OCI-LY1 (cell line): Measurements from ENCODE around the gene ETV3.

Experiments
- H2AFZ ChIP-seq: fragments of 200-600 bp; sonication (generic), shearing (Covaris generic); 2 replicates; pipeline ENCODE4 v1.6.0; 2014; ENCODE audit warnings: antibody characterized with exemption, mild to moderate bottlenecking, low read length
- H3F3A ChIP-seq: fragments of 200-600 bp; sonication (generic), shearing (Covaris generic); 2 replicates; pipeline ENCODE4 v1.6.0; 2014; ENCODE audit warnings: mild to moderate bottlenecking, antibody characterized with exemption, low read length, moderate library complexity; ENCODE audit not compliant: insufficient read depth
- H3K27ac ChIP-seq: fragments of 200-600 bp; sonication (generic); 2 replicates; pipeline ENCODE4 v1.5.1; 2014; ENCODE audit warnings: low read length, mixed run types, mild to moderate bottlenecking, low read depth; ENCODE audit not compliant: poor library complexity, severe bottlenecking
- H3K27me3 ChIP-seq: fragments of 200-600 bp; sonication (generic); 2 replicates; pipeline ENCODE4 v1.6.0; 2014; ENCODE audit warnings: antibody characterized with exemption, mild to moderate bottlenecking, low read length, moderate library complexity; ENCODE audit not compliant: insufficient read depth
- H3K36me3 ChIP-seq: fragments of 200-600 bp; sonication (generic); 2 replicates; pipeline ENCODE4 v1.6.1; 2014; ENCODE audit warnings: mild to moderate bottlenecking, antibody characterized with exemption, low read length, moderate library complexity, mixed read lengths; ENCODE audit not compliant: insufficient read depth
- H3K4me1 ChIP-seq: fragments of 200-600 bp; sonication (generic); 2 replicates; pipeline ENCODE4 v1.5.1; 2014; ENCODE audit warnings: mild to moderate bottlenecking, low read length, moderate library complexity; ENCODE audit not compliant: insufficient read depth, severe bottlenecking
- H3K4me2 ChIP-seq: fragments of 200-600 bp; sonication (generic), shearing (Covaris generic); 2 replicates; pipeline ENCODE4 v1.6.1; 2014; ENCODE audit warnings: low read length
- H3K4me3 ChIP-seq: fragments of 200-600 bp; sonication (generic); 2 replicates; pipeline ENCODE4 v1.5.1; 2014; ENCODE audit warnings: low read length, low read depth, mild to moderate bottlenecking, mixed read lengths; ENCODE audit not compliant: poor library complexity, severe bottlenecking
- H3K79me2 ChIP-seq: fragments of 200-600 bp; shearing (Covaris generic); 2 replicates; pipeline ENCODE4 v1.6.1; 2016; ENCODE audit warnings: mixed run types, low read length, mixed read lengths; ENCODE audit not compliant: insufficient read depth
- H3K9ac ChIP-seq: fragments of 200-600 bp; sonication (generic), shearing (Covaris generic); 2 replicates; pipeline ENCODE4 v1.6.1; 2014; ENCODE audit warnings: mild to moderate bottlenecking, low read length, mixed read lengths
- H3K9me2 ChIP-seq: fragments of 200-600 bp; sonication (generic), shearing (Covaris generic); 2 replicates; pipeline ENCODE4 v1.6.1; 2014; ENCODE audit warnings: low read depth, mild to moderate bottlenecking, low read length, mixed read lengths
- H3K9me3 ChIP-seq: fragments of 200-600 bp; shearing (Covaris generic); 2 replicates; pipeline ENCODE4 v1.6.1; 2014; ENCODE audit warnings: low read length, mixed read lengths
- H4K20me1 ChIP-seq: fragments of 200-600 bp; sonication (generic), shearing (Covaris generic); 2 replicates; pipeline ENCODE4 v1.6.0; 2016; ENCODE audit warnings: mild to moderate bottlenecking, low read length; ENCODE audit not compliant: insufficient read depth
- CTCF ChIP-seq: fragments of 200-600 bp; sonication (generic), shearing (Covaris generic); IDR thresholded peaks from 2 replicates; pipeline ENCODE4 v1.5.1; 2017; ENCODE audit warnings: mild to moderate bottlenecking, antibody characterized with exemption, low read length, moderate library complexity, mixed read lengths
- EZH2 ChIP-seq: fragments of 200-600 bp; sonication (generic), shearing (Covaris generic); IDR thresholded peaks from 2 replicates; pipeline ENCODE4 v1.8.0; 2017; ENCODE audit warnings: borderline replicate concordance, mixed run types, mild to moderate bottlenecking, antibody characterized with exemption, low read length, moderate library complexity, mixed read lengths

ETV3 gene

GRCh38 chr1:157170677-157171515 is 32.7 kb upstream of the ETV3 start:
- Histone ChIP-seq H3K9me2 (no peaks in the 10 kb centered on the region), H4K20me1 (no peaks in the 10 kb centered on the region), H3K4me3 (no peak overlapping the region), H3K27me3 (no peaks in the 10 kb centered on the region; the same call in 1 of the 2 replicates), H3K79me2 (no peaks in the 10 kb centered on the region), H3K4me2 (no peak overlapping the region), H3K4me1 (no peaks in the 10 kb centered on the region), H3K36me3 (no peaks in the 10 kb centered on the region), H2AFZ (no peak overlapping the region), H3F3A (no peaks in the 10 kb centered on the region), H3K9me3 (no peaks in the 10 kb centered on the region), H3K9ac (no peak overlapping the region), H3K27ac (no peak overlapping the region)
- peak; percentile 69 for TF ChIP-seq CTCF
- no peak for TF ChIP-seq EZH2

GRCh38 chr1:157168015-157168414 is 29.8 kb upstream of the ETV3 start:
- Histone ChIP-seq H3K4me3 (no peak overlapping the region), H3K36me3 (no peaks in the 10 kb centered on the region)

GRCh38 chr1:157167437-157167836 is 29.2 kb upstream of the ETV3 start:
- H3K9ac ChIP-seq, result no peak overlapping the region
- TF ChIP-seq CTCF (no peak), EZH2 (no peak)
- H3K27me3 ChIP-seq, result no peaks in the 10 kb centered on the region; the same call in 1 of the 2 replicates
- H3K36me3 ChIP-seq, result no peaks in the 10 kb centered on the region
- no peak overlapping the region for H3K4me3 ChIP-seq
- H3K9me2 ChIP-seq, result no peaks in the 10 kb centered on the region
- H3K9me3 ChIP-seq, result no peaks in the 10 kb centered on the region
- H3F3A ChIP-seq, result no peaks in the 10 kb centered on the region
- no peaks in the 10 kb centered on the region for H3K79me2 ChIP-seq
- H3K27ac ChIP-seq, result no peak overlapping the region
- no peak overlapping the region for H2AFZ ChIP-seq
- H3K4me1 ChIP-seq, result no peaks in the 10 kb centered on the region
- no peaks in the 10 kb centered on the region for H4K20me1 ChIP-seq
- H3K4me2 ChIP-seq, result no peak overlapping the region

More at GRCh38 chr1:157168015-157168414, 29.8 kb upstream of the ETV3 start:
- Histone ChIP-seq H2AFZ (no peak overlapping the region), H3K27me3 (no peaks in the 10 kb centered on the region; the same call in 1 of the 2 replicates), H3K4me2 (no peak overlapping the region), H3K4me1 (no peaks in the 10 kb centered on the region), H3K9ac (no peak overlapping the region), H3F3A (no peaks in the 10 kb centered on the region), H3K79me2 (no peaks in the 10 kb centered on the region), H3K9me3 (no peaks in the 10 kb centered on the region), H3K27ac (no peak overlapping the region), H4K20me1 (no peaks in the 10 kb centered on the region), H3K9me2 (no peaks in the 10 kb centered on the region)
- TF ChIP-seq CTCF, result no peak
- TF ChIP-seq EZH2, result no peak
